Right atrium auricular region (tissue), 2 donors: ENCODE measurements around the gene BRWD1. TPM values are rescaled to one million over a fixed set of nuclear protein-coding genes. Genes with fewer than 3 reads are reported as not detected.

ENCODE experiments used
- DNase-seq: peaks from one replicate; pipeline ENCODE4 v3.0.0-alpha.2; 2019; ENCODE audit warnings: low spot score
- H3K27ac ChIP-seq, 2 donors: fragments of 200-600 bp; sonication (generic); 1 replicate in 1 of 2; 2 replicates in 1 of 2; pipeline ENCODE4 v1.5.1; 2016 to 2019
- H3K27me3 ChIP-seq, 2 donors: fragments of 200-600 bp; sonication (generic); one replicate each; pipeline versions ENCODE4 v1.5.1 to v1.6.0; 2017 to 2019
- H3K36me3 ChIP-seq: fragments of 200-600 bp; sonication (generic); one replicate; pipeline ENCODE4 v1.5.1; 2016
- H3K4me1 ChIP-seq, 2 donors: fragments of 200-600 bp; sonication (generic); one replicate each; pipeline versions ENCODE4 v1.5.1 to v1.6.0; 2017 to 2019
- H3K4me3 ChIP-seq, 2 donors: fragments of 200-600 bp; sonication (generic); 1 replicate in 1 of 2; 2 replicates in 1 of 2; pipeline ENCODE4 v1.5.1; 2017 to 2019; ENCODE audit warnings: mild to moderate bottlenecking in 1 of 2, moderate library complexity in 1 of 2
- H3K9me3 ChIP-seq, 2 donors: fragments of 200-600 bp; sonication (generic); one replicate each; pipeline ENCODE4 v1.5.1; 2019
- CTCF ChIP-seq, 2 donors: fragments of 200-600 bp; sonication (generic); IDR thresholded peaks; one replicate each; pipeline ENCODE4 v1.5.1; 2019; ENCODE audit warnings: antibody characterized with exemption in 2 of 2
- total RNA-seq, 2 donors: library from RNA; depleted of rRNA; stranded (reverse); fragments of >200 nt; gene quantifications; one replicate each; pipeline ENCODE4 v1.1.0, GENCODE V29; 2016

The BRWD1 gene
- total RNA-seq, 2 donors from 2014 or later, result 40.6 TPM

GRCh38 chr21:39153842-39154241 is 159.6 kb downstream of the BRWD1 start:
- H3K4me1 ChIP-seq, result no peaks in the 10 kb centered on the region
- no peak for TF ChIP-seq CTCF (IDR thresholded peaks at IDR 0.05)
- DNase-seq, result no peak
- H3K9me3 ChIP-seq, result no peaks in the 10 kb centered on the region
- H3K27ac ChIP-seq, result no peak overlapping the region
- H3K4me3 ChIP-seq, result no peak overlapping the region
- H3K36me3 ChIP-seq, result no peaks in the 10 kb centered on the region
- H3K27me3 ChIP-seq, result no peaks in the 10 kb centered on the region

- no peaks in the 10 kb centered on the region for H3K36me3 ChIP-seq
- no peaks in the 10 kb centered on the region for H3K27me3 ChIP-seq
- H3K4me1 ChIP-seq, result no peaks in the 10 kb centered on the region
- no peak for DNase-seq
- peak; percentile 20 to 38 for TF ChIP-seq CTCF (IDR thresholded peaks at IDR 0.05)
- no peak overlapping the region for H3K27ac ChIP-seq
- no peak overlapping the region for H3K4me3 ChIP-seq
- H3K9me3 ChIP-seq, result no peaks in the 10 kb centered on the region
Observed at GRCh38 chr21:39153373-39153772, 160.1 kb downstream of the BRWD1 start.

- H3K4me3 ChIP-seq, result no peak overlapping the region
- no peaks in the 10 kb centered on the region for H3K9me3 ChIP-seq
- DNase-seq, result no peak
- no peaks in the 10 kb centered on the region for H3K4me1 ChIP-seq
- no peaks in the 10 kb centered on the region for H3K36me3 ChIP-seq
- H3K27me3 ChIP-seq, result no peaks in the 10 kb centered on the region
- no peak overlapping the region for H3K27ac ChIP-seq
- TF ChIP-seq CTCF (IDR thresholded peaks at IDR 0.05), result no peak
Observed at GRCh38 chr21:39152271-39152670, 161.2 kb downstream of the BRWD1 start.

GRCh38 chr21:39150877-39151276 is 162.6 kb downstream of the BRWD1 start:
- H3K9me3 ChIP-seq, result peaks cover 0 to 7% of the 10 kb centered on the region in 2 donors
- H3K27me3 ChIP-seq, result no peaks in the 10 kb centered on the region
- no peak for TF ChIP-seq CTCF (IDR thresholded peaks at IDR 0.05)
- no peak overlapping the region for H3K4me3 ChIP-seq
- no peaks in the 10 kb centered on the region for H3K4me1 ChIP-seq
- H3K27ac ChIP-seq, result no peak overlapping the region
- no peaks in the 10 kb centered on the region for H3K36me3 ChIP-seq
- DNase-seq, result no peak

GRCh38 chr21:39150316-39150715 is 163.1 kb downstream of the BRWD1 start:
- Histone ChIP-seq H3K27me3 (no peaks in the 10 kb centered on the region), H3K4me1 (no peaks in the 10 kb centered on the region), H3K36me3 (no peaks in the 10 kb centered on the region), H3K9me3 (peaks cover 0 to 7% of the 10 kb centered on the region in 2 donors), H3K4me3 (no peak overlapping the region), H3K27ac (no peak overlapping the region)
- DNase-seq, result no peak
- no peak for TF ChIP-seq CTCF (IDR thresholded peaks at IDR 0.05)

- DNase-seq, result no peak
- no peak for TF ChIP-seq CTCF (IDR thresholded peaks at IDR 0.05)
Observed at GRCh38 chr21:39149882-39150281, 163.6 kb downstream of the BRWD1 start.

More at GRCh38 chr21:39149882-39150281, 163.6 kb downstream of the BRWD1 start:
- H3K4me1 ChIP-seq, result no peaks in the 10 kb centered on the region
- no peaks in the 10 kb centered on the region for H3K27me3 ChIP-seq
- no peaks in the 10 kb centered on the region for H3K36me3 ChIP-seq
- peaks cover 0 to 7% of the 10 kb centered on the region in 2 donors for H3K9me3 ChIP-seq
- no peak overlapping the region for H3K27ac ChIP-seq
- H3K4me3 ChIP-seq, result no peak overlapping the region
